ENCODE data around the gene SFTPA2. TPM values are rescaled to one million over a fixed set of nuclear protein-coding genes. Genes with fewer than 3 reads are reported as not detected.
"Not testable (repeated sequence)": the region's sequence is repeated elsewhere in the genome, so short reads cannot be mapped to it uniquely, and the experiment has no call there.

SFTPA2 gene
- total RNA-seq, 1 donor from 2014 or later = not detected

DNA sequence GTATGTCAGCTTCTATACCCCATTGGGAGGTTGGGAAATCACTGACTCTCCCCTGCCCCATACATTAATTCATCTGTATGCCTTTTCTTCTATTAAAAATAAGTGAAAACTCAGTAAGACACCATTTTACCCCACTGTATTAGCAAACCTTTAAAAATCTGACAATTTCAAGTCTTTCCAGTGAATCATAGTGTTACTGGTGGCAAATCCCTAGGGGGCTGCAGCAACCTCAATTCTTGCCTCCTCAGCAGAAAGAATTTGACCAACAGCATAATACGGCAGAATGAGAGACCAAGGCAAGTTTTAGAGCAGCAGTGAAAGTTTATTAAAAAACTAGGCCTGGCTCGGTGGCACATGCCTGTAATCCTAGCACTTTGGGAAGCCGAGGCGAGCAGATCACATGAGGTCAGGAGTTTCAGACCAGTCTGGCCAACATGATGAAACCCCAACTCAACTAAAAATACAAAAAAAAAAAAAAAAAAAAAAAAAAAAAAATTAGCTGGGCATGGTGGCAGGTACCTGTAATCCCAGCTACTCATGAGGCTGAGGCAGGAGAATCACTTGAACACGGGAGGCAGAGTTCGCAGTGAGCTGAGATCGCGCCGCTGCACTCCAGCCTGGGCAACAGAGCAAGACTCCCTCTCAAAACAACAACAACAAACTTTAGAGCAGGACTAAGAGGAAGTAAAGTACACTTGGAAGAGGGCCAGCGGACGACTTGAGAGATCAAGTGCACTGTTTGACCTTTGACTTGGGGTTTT lies 26.9 kb downstream of the SFTPA2 start:
- not testable (repeated sequence) for H3K36me3 Mint-ChIP-seq (ENCODE audit: unreplicated experiment); DNase-seq (ENCODE audit: extremely low spot score, unreplicated experiment); H3K4me3 Mint-ChIP-seq (ENCODE audit: unreplicated experiment); H3K27me3 Mint-ChIP-seq (ENCODE audit: unreplicated experiment); H3K9me3 Mint-ChIP-seq (ENCODE audit: unreplicated experiment); H3K4me1 Mint-ChIP-seq (ENCODE audit: unreplicated experiment)
- peak overlapping the region; percentile 82 for H3K27ac Mint-ChIP-seq (ENCODE audit: unreplicated experiment)

DNA sequence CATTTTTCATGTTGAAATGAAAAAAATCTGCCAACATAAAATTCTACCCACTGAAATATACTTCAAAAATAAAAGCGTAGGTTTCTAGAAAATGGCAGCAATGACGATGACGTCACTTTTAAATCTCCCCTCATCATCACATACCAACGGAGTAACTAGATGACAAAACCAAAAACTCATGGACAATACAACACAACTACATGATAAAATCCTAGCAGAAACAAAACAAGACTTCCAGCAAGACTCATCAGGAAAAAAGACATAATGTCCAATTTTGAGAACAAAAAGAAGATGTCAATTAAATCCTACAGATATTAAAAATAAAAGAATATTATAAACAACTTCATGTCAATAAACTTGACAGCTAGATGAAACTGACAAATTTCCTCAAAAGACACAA lies 31.9 kb downstream of the SFTPA2 start:
- DNase-seq (ENCODE audit: extremely low spot score, unreplicated experiment); H3K4me1 Mint-ChIP-seq (ENCODE audit: unreplicated experiment); H3K27me3 Mint-ChIP-seq (ENCODE audit: unreplicated experiment); H3K36me3 Mint-ChIP-seq (ENCODE audit: unreplicated experiment); H3K27ac Mint-ChIP-seq (ENCODE audit: unreplicated experiment); H3K9me3 Mint-ChIP-seq (ENCODE audit: unreplicated experiment); H3K4me3 Mint-ChIP-seq (ENCODE audit: unreplicated experiment): not testable (repeated sequence)

DNA sequence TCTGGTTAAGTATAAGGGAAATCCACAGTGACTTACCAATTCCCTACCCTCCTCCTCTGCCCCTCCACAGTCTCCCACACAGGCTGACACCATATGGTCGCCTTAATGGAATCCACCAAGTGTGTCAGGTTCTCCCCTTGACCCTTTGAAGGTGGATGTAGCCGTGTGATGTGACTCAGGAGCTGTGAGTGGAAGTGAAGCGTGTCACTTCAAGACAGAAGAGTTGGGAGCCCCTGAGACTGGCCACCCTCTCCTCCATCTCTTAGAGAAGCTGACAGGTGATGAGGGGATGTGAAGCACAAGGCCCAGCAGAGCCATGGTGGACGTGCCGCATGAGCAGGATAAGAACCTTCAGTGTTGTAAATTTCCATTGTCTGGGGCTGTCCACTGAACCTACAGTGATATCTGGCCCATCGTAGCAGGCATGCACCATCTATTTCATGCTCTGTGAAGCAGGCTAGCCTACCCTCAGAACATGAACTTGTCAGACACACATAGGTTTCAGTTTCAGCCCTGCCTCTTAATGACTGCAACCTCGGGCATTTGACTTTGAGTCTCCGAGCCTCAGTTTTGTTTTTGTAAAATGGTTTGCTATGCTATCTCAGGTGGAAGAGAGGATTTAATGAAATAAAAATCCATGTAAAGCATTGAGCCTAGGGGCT lies 35.0 kb downstream of the SFTPA2 start:
- not testable (repeated sequence) for H3K9me3 Mint-ChIP-seq (ENCODE audit: unreplicated experiment); H3K27me3 Mint-ChIP-seq (ENCODE audit: unreplicated experiment); H3K27ac Mint-ChIP-seq (ENCODE audit: unreplicated experiment); DNase-seq (ENCODE audit: extremely low spot score, unreplicated experiment); H3K4me1 Mint-ChIP-seq (ENCODE audit: unreplicated experiment); H3K36me3 Mint-ChIP-seq (ENCODE audit: unreplicated experiment); H3K4me3 Mint-ChIP-seq (ENCODE audit: unreplicated experiment)

DNA sequence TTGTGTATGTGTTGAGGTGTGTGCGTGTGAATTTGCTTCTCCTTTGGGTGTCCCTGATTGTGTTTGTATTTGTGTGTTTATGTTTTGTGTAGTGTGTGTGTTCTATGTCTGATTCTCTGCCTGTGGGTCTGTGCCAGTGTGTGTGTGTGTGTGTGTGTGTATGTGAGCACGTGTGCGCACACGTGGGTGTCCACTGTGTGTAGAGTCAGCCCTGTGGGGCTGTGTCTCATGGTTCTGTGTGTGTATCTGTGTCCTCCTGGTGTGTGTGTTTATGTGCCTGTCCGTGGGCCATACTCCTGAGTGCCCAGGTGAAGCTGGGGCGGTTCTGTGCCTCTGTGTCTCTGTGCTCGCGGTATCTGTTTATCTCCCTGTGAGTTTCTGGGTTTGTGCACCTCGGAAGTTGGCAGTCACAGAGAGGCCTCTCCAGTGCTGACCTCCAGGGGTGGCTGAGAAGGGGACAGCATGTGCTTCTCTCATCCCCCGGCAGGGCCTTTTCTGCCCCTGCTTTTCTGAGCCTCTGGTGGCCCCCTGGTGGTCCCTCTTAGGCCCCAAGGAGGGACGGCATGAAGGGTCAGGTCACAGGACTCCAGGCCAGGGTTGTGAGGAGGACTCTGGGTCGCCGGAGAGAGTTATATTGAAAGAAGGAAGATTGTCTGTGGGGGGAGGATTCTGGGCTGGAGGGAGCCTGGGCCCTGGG lies 36.9 kb downstream of the SFTPA2 start:
- H3K27ac Mint-ChIP-seq (ENCODE audit: unreplicated experiment); H3K36me3 Mint-ChIP-seq (ENCODE audit: unreplicated experiment); DNase-seq (ENCODE audit: extremely low spot score, unreplicated experiment); H3K27me3 Mint-ChIP-seq (ENCODE audit: unreplicated experiment); H3K9me3 Mint-ChIP-seq (ENCODE audit: unreplicated experiment); H3K4me3 Mint-ChIP-seq (ENCODE audit: unreplicated experiment); H3K4me1 Mint-ChIP-seq (ENCODE audit: unreplicated experiment): not testable (repeated sequence)

DNA sequence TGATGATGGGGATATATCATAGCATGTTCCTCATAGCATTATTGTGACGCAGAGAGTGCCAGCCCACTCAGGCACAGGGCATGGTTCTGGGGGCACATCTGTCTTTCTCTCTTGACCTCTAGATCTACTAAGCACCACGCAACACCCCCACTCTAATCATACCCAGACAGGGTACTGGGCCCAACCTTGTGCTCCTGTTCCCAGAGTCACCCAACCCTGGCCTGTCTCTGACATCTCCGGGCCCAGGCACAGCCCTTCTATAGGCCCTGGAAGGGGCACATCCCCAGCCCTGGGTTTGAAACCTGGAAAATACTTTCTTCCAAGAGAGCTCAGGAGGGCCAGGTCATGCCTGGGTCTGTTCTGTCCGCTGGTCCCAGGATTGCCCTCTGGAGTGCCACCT lies 37.7 kb downstream of the SFTPA2 start:
- H3K4me3 Mint-ChIP-seq (ENCODE audit: unreplicated experiment); H3K36me3 Mint-ChIP-seq (ENCODE audit: unreplicated experiment); H3K9me3 Mint-ChIP-seq (ENCODE audit: unreplicated experiment); H3K4me1 Mint-ChIP-seq (ENCODE audit: unreplicated experiment); DNase-seq (ENCODE audit: extremely low spot score, unreplicated experiment); H3K27me3 Mint-ChIP-seq (ENCODE audit: unreplicated experiment); H3K27ac Mint-ChIP-seq (ENCODE audit: unreplicated experiment): not testable (repeated sequence)

DNA sequence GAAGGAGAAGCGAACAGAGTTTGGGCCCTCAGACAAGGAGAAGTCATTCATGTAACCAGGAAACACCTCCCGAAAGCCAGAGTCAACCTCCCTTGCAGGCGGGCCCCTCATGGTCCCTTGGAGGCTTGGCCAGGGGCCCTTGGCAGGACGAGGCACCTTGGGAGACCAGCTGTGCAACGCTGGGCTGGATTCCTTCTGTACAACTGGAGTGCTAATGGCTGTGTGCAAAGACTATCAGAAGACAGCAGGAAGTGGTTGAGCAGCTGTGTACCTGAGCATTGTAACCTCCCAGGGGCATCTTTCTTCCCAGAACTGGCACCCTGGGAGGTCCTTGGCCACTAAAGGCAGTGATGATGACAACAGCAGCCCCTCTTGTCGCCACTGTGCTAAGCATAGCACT lies 38.5 kb downstream of the SFTPA2 start:
- not testable (repeated sequence) for H3K4me1 Mint-ChIP-seq (ENCODE audit: unreplicated experiment); H3K4me3 Mint-ChIP-seq (ENCODE audit: unreplicated experiment); H3K27ac Mint-ChIP-seq (ENCODE audit: unreplicated experiment); H3K9me3 Mint-ChIP-seq (ENCODE audit: unreplicated experiment); DNase-seq (ENCODE audit: extremely low spot score, unreplicated experiment); H3K27me3 Mint-ChIP-seq (ENCODE audit: unreplicated experiment); H3K36me3 Mint-ChIP-seq (ENCODE audit: unreplicated experiment)

DNA sequence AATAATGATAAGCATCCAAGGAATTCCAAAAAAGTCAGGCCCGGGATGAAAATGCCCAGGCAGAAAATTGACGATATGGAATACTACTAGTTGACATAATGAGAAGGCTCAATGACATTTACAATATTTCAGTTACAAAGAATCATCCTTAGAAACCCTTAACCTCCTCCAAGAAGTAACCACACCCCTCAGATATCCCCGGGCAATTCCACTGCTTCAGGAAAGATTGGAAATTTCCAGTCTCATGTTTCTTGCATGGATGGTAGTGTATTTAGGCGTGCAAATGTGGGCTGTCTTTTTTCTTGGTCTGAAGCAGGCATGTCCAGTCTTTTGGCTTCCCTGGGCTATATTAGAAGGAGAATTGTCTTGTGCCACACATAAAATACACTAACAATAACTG lies 42.6 kb downstream of the SFTPA2 start:
- H3K36me3 Mint-ChIP-seq (ENCODE audit: unreplicated experiment); H3K4me3 Mint-ChIP-seq (ENCODE audit: unreplicated experiment); H3K27ac Mint-ChIP-seq (ENCODE audit: unreplicated experiment); DNase-seq (ENCODE audit: extremely low spot score, unreplicated experiment); H3K9me3 Mint-ChIP-seq (ENCODE audit: unreplicated experiment); H3K27me3 Mint-ChIP-seq (ENCODE audit: unreplicated experiment): not testable (repeated sequence)
- peaks cover 14% of the 10 kb centered on the region for H3K4me1 Mint-ChIP-seq (ENCODE audit: unreplicated experiment)

DNA sequence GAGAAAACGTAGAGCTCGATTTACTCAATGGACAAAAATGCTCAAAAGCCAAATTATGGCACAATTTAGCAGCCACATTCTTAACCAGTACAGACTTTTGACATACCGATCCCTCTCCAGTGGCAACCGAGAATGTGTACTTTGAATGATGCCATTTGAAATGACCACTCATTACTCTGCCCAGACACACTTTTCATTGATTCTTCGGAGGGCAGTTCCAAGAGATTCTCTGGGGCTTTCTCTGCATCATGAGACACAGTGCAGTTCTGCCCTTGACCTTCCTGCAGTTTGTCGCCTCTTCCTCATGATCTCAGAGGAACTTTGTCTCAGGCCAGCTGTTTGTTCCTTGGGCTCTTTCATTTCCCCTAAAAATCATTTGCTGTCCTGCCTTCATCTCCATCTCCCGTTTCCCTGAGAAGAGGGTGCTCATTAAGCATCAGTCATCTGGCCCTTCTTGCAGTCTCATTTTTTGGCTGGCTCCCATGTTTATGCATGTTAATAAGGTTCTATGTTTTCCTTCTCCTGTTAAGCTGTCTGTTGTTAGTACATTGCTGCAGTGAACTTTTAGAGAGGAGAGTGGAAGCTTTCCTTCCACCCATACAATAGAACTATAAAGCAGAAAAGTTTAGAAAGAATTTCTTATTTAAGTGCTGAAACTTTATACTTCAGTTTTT lies 43.5 kb downstream of the SFTPA2 start:
- not testable (repeated sequence) for H3K36me3 Mint-ChIP-seq (ENCODE audit: unreplicated experiment); H3K9me3 Mint-ChIP-seq (ENCODE audit: unreplicated experiment); H3K4me3 Mint-ChIP-seq (ENCODE audit: unreplicated experiment); H3K27me3 Mint-ChIP-seq (ENCODE audit: unreplicated experiment); H3K27ac Mint-ChIP-seq (ENCODE audit: unreplicated experiment); DNase-seq (ENCODE audit: extremely low spot score, unreplicated experiment)
- peaks cover 14% of the 10 kb centered on the region for H3K4me1 Mint-ChIP-seq (ENCODE audit: unreplicated experiment)

DNA sequence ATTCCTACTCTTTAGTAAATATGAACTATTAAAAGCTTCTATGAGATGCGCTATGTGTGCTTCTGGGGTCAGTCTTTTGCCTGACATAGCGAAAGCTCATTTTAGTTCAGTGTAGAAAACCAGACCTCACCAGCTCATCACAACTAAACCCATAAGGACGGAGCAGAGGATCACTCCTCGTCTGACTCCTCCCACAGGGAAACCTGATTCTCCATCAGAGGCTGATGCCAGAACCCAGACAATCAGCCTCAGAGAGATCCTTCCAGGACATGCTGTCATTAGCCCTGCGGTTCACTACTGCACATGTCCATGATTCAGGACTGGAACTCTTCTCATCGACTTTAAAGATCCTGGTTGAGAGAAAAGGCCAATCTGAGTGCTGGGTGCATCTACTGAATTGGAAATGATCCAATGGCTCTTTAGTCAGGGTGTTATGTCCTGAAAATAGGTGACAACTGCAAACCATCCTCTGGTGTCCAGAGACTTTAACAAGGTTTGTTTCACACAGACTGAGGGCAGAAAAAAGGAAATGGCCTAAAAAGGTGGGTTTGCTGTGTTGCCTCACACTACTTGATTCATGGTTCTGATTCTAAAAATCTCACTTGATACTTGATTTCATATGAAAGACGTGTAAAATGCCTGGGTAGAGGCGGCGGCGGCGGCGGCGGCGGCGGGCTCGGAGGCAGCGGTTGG lies 48.2 kb downstream of the SFTPA2 start, which contains the start of gene EIF5AL1:
EIF5AL1 (plus strand) TSS at position 643 of the 693 bp plus-strand sequence. CDS start 117 bp downstream, outside the sequence.
- H3K36me3 Mint-ChIP-seq (ENCODE audit: unreplicated experiment); H3K9me3 Mint-ChIP-seq (ENCODE audit: unreplicated experiment); H3K27ac Mint-ChIP-seq (ENCODE audit: unreplicated experiment); H3K27me3 Mint-ChIP-seq (ENCODE audit: unreplicated experiment); H3K4me3 Mint-ChIP-seq (ENCODE audit: unreplicated experiment); DNase-seq (ENCODE audit: extremely low spot score, unreplicated experiment): not testable (repeated sequence)
- peaks cover 22% of the 10 kb centered on the region for H3K4me1 Mint-ChIP-seq (ENCODE audit: unreplicated experiment)

DNA sequence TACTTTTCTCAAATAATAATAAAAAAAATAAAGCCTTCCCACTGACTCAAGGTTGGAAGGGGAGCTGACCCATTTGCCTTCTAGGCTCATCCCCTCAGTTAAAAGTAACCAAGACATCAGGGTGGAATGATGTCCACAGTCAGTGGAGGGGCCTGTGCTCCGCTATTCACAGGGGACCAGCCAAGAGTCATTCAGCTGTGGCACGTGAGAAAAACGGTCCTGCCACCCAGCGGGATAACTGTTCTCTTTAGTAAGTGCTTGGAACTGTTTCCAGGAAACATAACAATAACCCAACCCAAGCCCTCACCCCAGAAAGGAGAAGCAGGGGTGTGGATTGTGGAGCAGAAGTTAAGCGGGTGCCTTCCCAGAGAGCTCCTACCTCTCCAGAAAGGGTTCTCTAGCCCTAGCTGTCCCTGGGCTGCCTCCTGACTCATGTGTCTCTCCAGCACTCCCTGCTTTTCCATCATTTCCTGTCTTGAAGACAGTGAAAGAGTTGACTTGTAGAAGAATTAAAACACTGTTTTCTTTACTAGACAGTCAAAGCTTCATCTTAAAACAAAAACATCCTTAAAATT lies 50.2 kb downstream of the SFTPA2 start:
- peaks cover 14% of the 10 kb centered on the region for H3K4me1 Mint-ChIP-seq (ENCODE audit: unreplicated experiment)
- not testable (repeated sequence) for H3K4me3 Mint-ChIP-seq (ENCODE audit: unreplicated experiment); DNase-seq (ENCODE audit: extremely low spot score, unreplicated experiment); H3K9me3 Mint-ChIP-seq (ENCODE audit: unreplicated experiment); H3K27ac Mint-ChIP-seq (ENCODE audit: unreplicated experiment); H3K27me3 Mint-ChIP-seq (ENCODE audit: unreplicated experiment); H3K36me3 Mint-ChIP-seq (ENCODE audit: unreplicated experiment)

DNA sequence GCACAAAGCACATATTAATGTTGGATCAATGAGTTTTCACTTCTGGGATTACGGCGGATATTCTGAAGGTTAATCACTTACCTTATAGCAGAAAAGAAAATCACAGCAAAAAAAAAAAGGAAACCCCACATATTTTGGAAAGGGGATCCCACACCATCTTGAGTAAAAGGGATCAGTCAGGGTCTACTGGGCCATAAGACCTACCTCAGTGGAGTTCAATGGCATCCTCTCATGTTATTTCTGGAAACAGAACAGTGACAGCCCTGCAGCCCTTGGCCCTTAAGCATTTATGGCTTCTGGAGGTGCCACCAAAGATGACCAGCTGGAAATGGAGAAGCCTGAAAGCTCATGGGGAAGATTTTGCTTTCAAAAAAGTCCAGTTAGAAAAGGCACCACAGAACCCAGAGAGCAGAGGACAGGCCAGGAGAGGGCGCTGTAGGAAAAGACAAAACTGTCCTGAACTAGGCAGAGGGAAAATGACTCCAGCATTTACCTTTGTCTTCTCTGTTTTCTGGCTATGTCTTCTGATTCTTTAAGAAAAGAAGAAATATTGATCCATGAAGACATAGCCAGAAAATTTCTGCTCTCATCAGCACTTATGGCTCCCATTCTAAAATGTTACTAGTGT lies 50.8 kb downstream of the SFTPA2 start:
- peaks cover 14% of the 10 kb centered on the region for H3K4me1 Mint-ChIP-seq (ENCODE audit: unreplicated experiment)
- not testable (repeated sequence) for H3K36me3 Mint-ChIP-seq (ENCODE audit: unreplicated experiment); H3K27ac Mint-ChIP-seq (ENCODE audit: unreplicated experiment); DNase-seq (ENCODE audit: extremely low spot score, unreplicated experiment); H3K9me3 Mint-ChIP-seq (ENCODE audit: unreplicated experiment); H3K27me3 Mint-ChIP-seq (ENCODE audit: unreplicated experiment); H3K4me3 Mint-ChIP-seq (ENCODE audit: unreplicated experiment)
